Measurements from ENCODE around the gene REN.

REN gene

DNA sequence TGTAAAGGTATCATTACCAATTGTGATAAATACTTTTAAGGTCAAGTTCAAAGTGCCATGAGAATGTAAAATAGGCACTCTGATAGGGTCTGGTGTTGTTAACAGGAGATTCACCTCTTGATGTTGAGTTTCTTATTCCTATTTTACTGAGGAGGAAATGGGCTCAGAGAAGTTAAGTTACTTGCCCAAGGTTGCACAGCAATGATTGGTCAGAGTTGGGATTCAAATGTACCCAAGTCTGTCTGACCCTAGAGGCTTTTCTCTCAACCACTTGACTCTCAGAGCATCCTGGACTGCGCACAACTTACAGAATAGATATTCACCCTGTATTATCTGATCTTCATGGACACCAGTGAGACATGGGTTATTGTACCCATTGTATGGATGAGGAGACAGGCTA is 59.3 kb downstream of the REN start:
- no peak for DNase-seq

DNA sequence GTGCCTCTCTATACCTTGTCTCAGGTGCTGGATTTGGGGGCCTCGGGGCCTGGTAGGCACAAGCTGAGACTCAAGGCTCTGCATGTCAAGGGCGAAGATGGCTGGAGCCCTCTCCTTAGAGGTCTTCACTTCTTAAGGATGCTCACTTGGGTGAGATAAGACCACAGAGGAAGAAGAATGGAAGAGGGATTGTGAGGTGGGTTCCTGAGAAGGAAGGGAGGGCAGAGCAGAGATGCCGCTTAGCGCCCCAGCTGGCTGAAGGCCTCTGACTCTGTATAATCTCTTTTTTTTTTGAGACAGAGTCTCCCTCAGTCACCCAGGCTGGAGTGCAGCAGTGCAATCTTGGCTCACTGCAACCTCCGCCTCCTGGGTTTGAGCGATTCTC is 61.0 kb downstream of the REN start:
- DNase-seq: no peak
